ENCODE results near the gene ADD3. TPM values are rescaled to one million over a fixed set of nuclear protein-coding genes. Genes with fewer than 3 reads are reported as not detected.
"Not testable (repeated sequence)": the region's sequence is repeated elsewhere in the genome, so short reads cannot be mapped to it uniquely, and the experiment has no call there.

Gene ADD3
- total RNA-seq, 1 experiment from 2014 or later = 32.4 TPM

DNA sequence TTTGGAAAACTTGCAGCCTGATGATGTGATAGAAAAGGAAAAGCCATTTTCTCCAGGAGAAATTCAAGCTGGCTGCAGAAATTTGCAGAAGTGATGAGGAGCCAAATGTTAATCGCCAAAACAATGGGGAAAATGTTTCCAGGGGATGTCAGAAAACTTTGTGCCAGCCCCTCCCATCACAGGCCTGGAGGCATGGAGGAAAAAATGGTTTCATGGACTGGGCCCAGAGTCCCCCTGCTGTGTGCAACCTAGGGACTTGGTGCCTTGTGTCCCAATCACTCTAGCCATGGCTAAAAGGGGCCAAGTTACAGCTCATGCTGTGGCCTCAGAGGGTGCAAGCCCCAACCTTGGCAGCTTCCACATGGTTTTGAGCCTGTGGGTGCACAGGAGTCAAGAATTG lies 41.0 kb downstream of the ADD3 start:
- ATAC-seq = no peak
- in situ Hi-C loops (cut with HindIII; ENCODE audit: low pct_unique_long_range_greater_than_20kb, low sequenced_read_pairs) = no loop called here
- CTCF ChIA-PET = no interaction called here
- no peak for DNase-seq (ENCODE audit: low read depth, low spot score)
- TF ChIP-seq TCF7L2 (IDR thresholded peaks at IDR 0.05; ENCODE audit: low read depth, low read length) (no peak), SIN3A (IDR thresholded peaks at IDR 0.05; ENCODE audit: borderline replicate concordance, insufficient read depth, low read depth, low read length) (no peak)
- Histone ChIP-seq H3K9me3 (ENCODE audit: control insufficient read depth, insufficient read depth, low read depth, low read length) (no peaks in the 10 kb centered on the region), H3K36me3 (ENCODE audit: control insufficient read depth, insufficient read depth, low read length) (no peaks in the 10 kb centered on the region), H3K27me3 (ENCODE audit: control insufficient read depth, insufficient read depth, low read length) (no peaks in the 10 kb centered on the region), H3K4me1 (ENCODE audit: control insufficient read depth, insufficient read depth, low read length) (no peaks in the 10 kb centered on the region), H3K27ac (ENCODE audit: low read length) (no peak overlapping the region), H3K4me3 (ENCODE audit: low read depth in 2 of 2, low read length in 2 of 2) (no peak overlapping the region)
- intact Hi-C loops (cut with micrococcal nuclease; ENCODE audit: unreplicated experiment) = no loop called here
- BruUV-seq (replicated peaks) = no TSS peak
- POLR2A ChIA-PET = no interaction called here

DNA sequence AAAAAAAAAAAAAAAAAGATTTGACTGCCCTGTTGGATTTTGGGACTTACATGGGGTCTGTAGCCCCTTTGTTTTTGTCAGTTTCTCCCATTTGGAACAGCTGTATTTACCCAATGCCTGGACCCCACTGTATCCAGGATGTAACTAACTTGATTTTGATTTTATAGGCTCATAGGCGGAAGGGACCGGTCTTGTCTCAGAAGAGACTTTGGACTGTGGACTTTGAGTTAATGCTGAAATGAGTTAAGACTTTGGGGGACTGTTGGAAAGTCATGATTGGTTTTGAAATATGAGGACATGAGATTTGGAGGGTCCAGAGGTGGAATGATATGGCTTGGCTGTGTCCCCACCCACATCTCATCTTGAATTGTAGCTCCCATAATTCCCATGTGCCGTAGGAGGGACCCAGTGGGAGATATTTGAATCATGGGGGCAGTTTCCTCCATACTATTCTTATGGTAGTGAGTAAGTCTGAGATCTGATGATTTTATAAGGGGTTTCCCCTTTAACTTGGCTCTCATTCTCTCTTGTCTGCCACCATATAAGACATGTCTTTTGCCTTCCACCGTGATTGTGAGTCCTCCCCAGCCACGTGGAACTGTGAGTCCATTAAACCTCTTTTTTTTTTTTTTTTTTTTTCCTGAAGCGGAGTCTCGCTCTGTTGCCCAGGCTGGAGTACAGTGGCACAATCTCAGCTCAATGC lies 42.3 kb downstream of the ADD3 start:
- BruUV-seq (replicated peaks); ATAC-seq; DNase-seq (ENCODE audit: low read depth, low spot score); H3K4me3 ChIP-seq (ENCODE audit: low read depth in 2 of 2, low read length in 2 of 2); H3K4me1 ChIP-seq (ENCODE audit: control insufficient read depth, insufficient read depth, low read length); H3K27ac ChIP-seq (ENCODE audit: low read length); H3K9me3 ChIP-seq (ENCODE audit: control insufficient read depth, insufficient read depth, low read depth, low read length); H3K36me3 ChIP-seq (ENCODE audit: control insufficient read depth, insufficient read depth, low read length); H3K27me3 ChIP-seq (ENCODE audit: control insufficient read depth, insufficient read depth, low read length); POLR2A ChIA-PET; intact Hi-C loops (cut with micrococcal nuclease; ENCODE audit: unreplicated experiment); CTCF ChIA-PET; in situ Hi-C loops (cut with HindIII; ENCODE audit: low pct_unique_long_range_greater_than_20kb, low sequenced_read_pairs): not testable (repeated sequence)

DNA sequence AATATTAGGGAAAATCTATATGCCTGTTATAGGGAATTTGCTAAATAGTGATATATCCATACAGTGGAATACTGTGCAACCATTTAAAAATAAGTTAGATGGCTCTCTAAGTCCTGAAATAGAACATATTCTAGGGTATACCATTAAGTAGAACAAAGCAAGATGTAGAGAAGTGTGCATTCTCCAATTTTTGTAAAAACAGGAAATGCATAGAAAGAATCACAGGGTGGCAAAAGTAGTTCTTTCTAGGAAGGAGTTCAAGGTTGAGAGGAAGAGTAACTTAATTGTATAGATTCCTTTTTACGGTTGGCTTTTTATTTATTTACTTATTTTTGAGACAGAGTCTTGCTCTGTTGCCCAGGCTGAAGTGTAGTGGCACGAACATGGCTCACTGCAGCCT lies 43.7 kb downstream of the ADD3 start:
- Histone ChIP-seq H3K4me1 (ENCODE audit: control insufficient read depth, insufficient read depth, low read length) (no peaks in the 10 kb centered on the region), H3K36me3 (ENCODE audit: control insufficient read depth, insufficient read depth, low read length) (no peaks in the 10 kb centered on the region), H3K27me3 (ENCODE audit: control insufficient read depth, insufficient read depth, low read length) (no peaks in the 10 kb centered on the region), H3K27ac (ENCODE audit: low read length) (no peak overlapping the region), H3K9me3 (ENCODE audit: control insufficient read depth, insufficient read depth, low read depth, low read length) (no peaks in the 10 kb centered on the region), H3K4me3 (ENCODE audit: low read depth in 2 of 2, low read length in 2 of 2) (no peak overlapping the region)
- ATAC-seq (no peak), DNase-seq (ENCODE audit: low read depth, low spot score) (no peak)
- ChIA-PET CTCF (no interaction called here), POLR2A (no interaction called here)
- in situ Hi-C loops (cut with HindIII; ENCODE audit: low pct_unique_long_range_greater_than_20kb, low sequenced_read_pairs) (no loop called here), intact Hi-C loops (cut with micrococcal nuclease; ENCODE audit: unreplicated experiment) (no loop called here)
- TF ChIP-seq POLR2AphosphoS5 (IDR thresholded peaks at IDR 0.05; ENCODE audit: low read depth, low read length) = no peak
- TF ChIP-seq SIN3A (IDR thresholded peaks at IDR 0.05; ENCODE audit: borderline replicate concordance, insufficient read depth, low read depth, low read length) = no peak
- TF ChIP-seq, protein P1, sequence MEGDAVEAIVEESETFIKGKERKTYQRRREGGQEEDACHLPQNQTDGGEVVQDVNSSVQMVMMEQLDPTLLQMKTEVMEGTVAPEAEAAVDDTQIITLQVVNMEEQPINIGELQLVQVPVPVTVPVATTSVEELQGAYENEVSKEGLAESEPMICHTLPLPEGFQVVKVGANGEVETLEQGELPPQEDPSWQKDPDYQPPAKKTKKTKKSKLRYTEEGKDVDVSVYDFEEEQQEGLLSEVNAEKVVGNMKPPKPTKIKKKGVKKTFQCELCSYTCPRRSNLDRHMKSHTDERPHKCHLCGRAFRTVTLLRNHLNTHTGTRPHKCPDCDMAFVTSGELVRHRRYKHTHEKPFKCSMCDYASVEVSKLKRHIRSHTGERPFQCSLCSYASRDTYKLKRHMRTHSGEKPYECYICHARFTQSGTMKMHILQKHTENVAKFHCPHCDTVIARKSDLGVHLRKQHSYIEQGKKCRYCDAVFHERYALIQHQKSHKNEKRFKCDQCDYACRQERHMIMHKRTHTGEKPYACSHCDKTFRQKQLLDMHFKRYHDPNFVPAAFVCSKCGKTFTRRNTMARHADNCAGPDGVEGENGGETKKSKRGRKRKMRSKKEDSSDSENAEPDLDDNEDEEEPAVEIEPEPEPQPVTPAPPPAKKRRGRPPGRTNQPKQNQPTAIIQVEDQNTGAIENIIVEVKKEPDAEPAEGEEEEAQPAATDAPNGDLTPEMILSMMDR (IDR thresholded peaks at IDR 0.05) = no peak
- no peak for TF ChIP-seq TCF7L2 (IDR thresholded peaks at IDR 0.05; ENCODE audit: low read depth, low read length)
- TF ChIP-seq, protein P2, sequence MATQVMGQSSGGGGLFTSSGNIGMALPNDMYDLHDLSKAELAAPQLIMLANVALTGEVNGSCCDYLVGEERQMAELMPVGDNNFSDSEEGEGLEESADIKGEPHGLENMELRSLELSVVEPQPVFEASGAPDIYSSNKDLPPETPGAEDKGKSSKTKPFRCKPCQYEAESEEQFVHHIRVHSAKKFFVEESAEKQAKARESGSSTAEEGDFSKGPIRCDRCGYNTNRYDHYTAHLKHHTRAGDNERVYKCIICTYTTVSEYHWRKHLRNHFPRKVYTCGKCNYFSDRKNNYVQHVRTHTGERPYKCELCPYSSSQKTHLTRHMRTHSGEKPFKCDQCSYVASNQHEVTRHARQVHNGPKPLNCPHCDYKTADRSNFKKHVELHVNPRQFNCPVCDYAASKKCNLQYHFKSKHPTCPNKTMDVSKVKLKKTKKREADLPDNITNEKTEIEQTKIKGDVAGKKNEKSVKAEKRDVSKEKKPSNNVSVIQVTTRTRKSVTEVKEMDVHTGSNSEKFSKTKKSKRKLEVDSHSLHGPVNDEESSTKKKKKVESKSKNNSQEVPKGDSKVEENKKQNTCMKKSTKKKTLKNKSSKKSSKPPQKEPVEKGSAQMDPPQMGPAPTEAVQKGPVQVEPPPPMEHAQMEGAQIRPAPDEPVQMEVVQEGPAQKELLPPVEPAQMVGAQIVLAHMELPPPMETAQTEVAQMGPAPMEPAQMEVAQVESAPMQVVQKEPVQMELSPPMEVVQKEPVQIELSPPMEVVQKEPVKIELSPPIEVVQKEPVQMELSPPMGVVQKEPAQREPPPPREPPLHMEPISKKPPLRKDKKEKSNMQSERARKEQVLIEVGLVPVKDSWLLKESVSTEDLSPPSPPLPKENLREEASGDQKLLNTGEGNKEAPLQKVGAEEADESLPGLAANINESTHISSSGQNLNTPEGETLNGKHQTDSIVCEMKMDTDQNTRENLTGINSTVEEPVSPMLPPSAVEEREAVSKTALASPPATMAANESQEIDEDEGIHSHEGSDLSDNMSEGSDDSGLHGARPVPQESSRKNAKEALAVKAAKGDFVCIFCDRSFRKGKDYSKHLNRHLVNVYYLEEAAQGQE (IDR thresholded peaks at IDR 0.05; ENCODE audit: insufficient read depth in 1 of 2, low read depth in 2 of 2, low read length in 1 of 2) = no peak
- BruUV-seq (replicated peaks) = no TSS peak

Data from Panc1 (cell line).